ENCODE data around the gene GPR63.

DNA sequence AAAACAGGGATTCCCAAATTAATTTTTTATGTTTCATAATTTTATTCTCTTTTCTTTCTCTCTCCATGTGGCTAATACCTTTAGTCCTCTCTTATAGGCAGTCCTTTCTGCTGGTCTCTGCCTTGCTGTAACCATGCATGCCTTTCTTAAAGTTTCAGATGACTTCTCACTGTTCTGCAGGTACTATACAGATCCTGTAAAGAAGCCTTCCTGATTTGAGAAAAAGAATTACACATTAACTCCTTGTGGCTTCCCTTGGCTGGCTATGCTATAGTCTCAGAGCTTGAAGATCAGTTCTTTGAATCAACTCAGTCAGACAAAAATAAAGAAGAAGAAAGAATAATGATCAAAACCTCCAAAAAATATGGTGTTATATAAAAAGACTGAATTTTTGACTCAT is 7.3 kb upstream of the GPR63 start:
- TF ChIP-seq CBX5 (CRISPR knock-in tag; IDR thresholded peaks at IDR 0.05; ENCODE audit: borderline replicate concordance) = no peak
- TF ChIP-seq, protein P1, sequence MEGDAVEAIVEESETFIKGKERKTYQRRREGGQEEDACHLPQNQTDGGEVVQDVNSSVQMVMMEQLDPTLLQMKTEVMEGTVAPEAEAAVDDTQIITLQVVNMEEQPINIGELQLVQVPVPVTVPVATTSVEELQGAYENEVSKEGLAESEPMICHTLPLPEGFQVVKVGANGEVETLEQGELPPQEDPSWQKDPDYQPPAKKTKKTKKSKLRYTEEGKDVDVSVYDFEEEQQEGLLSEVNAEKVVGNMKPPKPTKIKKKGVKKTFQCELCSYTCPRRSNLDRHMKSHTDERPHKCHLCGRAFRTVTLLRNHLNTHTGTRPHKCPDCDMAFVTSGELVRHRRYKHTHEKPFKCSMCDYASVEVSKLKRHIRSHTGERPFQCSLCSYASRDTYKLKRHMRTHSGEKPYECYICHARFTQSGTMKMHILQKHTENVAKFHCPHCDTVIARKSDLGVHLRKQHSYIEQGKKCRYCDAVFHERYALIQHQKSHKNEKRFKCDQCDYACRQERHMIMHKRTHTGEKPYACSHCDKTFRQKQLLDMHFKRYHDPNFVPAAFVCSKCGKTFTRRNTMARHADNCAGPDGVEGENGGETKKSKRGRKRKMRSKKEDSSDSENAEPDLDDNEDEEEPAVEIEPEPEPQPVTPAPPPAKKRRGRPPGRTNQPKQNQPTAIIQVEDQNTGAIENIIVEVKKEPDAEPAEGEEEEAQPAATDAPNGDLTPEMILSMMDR (CRISPR knock-in tag; IDR thresholded peaks at IDR 0.05) = no peak
